NCI-H187 (cell line): ENCODE measurements around the gene RNF128.
"Not testable (repeated sequence)": the region's sequence is repeated elsewhere in the genome, so short reads cannot be mapped to it uniquely, and the experiment has no call there.

Experiments used
- DNase-seq, 2 experiments: peaks; one replicate each; lab custom pipeline; 2025; lab: John Stamatoyannopoulos, UW

Gene RNF128

GRCh38 chrX:106748377-106748776 is 21.9 kb downstream of the RNF128 start:
- no peak for DNase-seq

GRCh38 chrX:106751407-106751806 is 24.9 kb downstream of the RNF128 start:
- DNase-seq: no peak

DNA sequence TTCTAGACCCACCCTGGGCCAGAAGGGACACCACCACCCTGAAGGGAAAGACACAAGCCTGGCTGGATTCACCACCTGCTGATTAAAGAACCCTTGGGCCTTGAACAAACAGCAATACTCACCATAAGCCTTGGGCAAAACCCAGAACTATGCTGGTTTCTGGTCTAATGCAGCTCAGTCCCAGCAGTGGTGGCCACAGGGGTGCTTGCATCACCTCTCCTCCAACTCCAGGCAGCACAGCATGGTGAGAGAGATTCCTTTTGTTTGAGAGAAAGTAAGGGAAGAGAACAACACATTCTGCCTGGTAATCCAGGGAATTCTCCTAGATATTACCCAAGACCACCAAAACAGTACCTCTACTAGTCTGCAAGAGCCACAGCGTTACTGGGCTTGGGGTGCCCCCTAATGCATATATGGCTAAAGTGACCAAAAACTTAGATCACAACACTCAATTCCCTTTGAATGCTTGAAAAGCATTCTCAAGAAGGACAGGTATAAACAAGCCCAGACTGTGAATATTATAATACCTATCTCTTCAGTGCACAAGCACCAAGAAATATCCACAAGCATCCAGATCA is 25.7 kb downstream of the RNF128 start:
- DNase-seq: no peak

DNA sequence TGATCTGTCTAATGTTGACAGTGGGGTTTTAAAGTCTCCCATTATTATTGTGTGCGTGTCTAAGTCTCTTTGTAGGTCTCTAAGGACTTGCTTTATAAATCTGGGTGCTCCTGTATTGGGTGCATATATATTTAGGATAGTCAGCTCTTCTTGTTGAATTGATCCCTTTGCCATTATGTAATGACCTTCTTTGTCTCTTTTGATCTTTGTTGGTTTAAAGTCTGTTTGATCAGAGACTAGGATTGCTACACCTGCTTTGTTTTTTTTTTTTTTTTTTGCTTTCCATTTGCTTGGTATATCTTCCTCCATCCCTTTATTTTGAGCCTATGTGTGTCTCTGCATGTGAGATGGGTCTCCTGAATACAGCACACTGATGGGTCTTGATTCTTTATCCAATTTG is 42.8 kb downstream of the RNF128 start:
- not testable (repeated sequence) for DNase-seq

GRCh38 chrX:106774981-106775380 is 48.5 kb downstream of the RNF128 start:
- DNase-seq: no peak

DNA sequence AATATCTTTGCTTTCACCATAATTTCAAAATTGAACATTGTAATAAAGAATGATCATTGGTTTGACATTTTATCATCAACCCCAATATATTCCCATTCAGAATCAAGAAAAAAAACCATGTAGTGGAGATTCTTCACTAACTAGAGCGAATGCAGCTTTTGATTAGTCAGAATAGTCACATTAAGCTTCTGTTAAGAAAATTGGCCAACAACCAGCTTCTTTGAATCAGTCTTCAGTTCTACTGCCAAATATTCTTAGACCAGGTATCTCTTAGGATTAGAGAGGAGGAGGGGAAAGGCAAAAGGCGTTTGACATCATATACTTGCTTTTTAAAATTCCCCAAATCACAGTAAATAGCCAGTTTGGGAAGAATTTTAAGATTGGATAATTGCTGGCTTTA is 53.8 kb downstream of the RNF128 start:
- DNase-seq: no peak

DNA sequence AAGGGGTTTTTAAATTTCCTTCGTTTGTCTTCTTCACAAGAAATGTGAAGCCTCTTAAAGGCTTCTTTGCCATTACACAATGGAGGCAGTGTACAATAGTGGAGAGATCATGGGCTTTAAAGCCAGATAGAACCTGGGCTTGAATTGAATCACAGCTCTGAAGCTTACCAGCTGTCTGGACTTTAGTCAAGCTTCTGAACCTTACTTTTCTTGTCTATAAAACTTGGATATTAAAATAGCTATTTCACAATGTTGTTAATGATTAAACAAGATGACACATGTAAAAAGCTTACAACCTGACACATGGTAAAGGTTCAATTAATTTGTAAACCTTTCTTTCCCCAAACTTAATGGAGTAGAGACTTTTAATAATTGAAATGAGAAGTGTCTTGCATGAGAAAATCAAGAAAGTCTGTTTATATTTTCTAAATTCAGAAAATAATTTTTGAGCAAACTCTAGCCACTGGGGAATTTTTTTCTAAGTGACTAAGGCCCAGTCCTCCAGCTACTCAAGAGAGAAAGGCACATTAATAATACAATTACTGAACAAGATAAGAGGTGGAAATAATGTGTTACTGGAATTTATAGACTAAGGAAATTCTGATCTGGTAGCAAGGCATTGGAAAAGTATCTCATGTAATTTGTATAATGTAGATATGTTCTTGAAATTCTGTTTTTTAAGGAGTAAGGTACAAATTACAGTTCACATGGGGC is 54.3 kb downstream of the RNF128 start:
- DNase-seq: no peak

GRCh38 chrX:106783716-106784115 is 57.2 kb downstream of the RNF128 start:
- DNase-seq: no peak

- no peak for DNase-seq
These were observed 65.0 kb downstream of the RNF128 start for GRCh38 chrX:106791495-106791894.

- no peak for DNase-seq
These were observed 75.5 kb downstream of the RNF128 start for GRCh38 chrX:106802063-106802387.

DNA sequence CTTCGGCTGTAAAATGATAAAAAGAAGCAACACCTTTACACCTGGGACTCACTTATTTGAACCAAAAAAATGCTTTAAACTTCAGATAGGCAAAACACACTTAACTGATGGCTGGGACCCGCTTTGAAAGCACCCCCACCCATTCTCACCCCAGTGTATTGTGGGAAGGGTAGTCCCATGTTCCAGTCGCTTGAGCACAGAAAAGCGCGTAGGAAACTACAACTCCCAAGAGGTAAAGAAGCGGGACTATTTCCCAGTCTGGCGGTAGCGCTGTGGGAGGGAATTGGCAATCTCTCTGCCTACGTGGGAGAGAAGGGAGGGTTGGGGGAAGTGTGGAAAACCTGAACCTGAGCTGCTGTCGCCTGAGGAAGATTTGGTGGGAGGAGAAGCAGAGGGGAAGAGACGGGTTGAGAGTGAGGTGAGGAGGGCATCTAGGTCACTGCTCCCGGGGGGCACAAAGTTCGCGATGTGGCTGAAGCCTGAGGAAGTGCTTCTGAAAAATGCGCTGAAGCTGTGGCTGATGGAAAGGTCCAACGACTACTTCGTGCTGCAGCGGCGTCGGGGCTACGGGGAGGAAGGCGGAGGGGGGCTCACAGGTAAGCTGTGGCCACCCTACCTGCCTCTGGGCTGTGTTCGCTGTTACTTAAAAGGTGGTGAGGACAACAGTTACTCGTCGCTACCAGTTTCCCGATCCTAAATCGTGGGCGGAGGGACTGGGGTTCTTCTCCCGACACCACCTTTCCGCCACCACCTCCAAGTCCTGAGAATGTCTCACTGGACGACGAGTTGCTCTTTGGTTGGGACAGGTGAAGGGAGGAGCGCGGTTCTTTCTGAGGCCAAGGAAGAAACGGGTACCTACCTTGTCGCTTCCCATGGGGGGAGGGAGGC is 76.1 kb downstream of the RNF128 start, which contains the start of gene TBC1D8B:
Gene TBC1D8B, plus strand, starts transcription at position 286 of the 888 bp plus-strand sequence. Its CDS starts 181 bp downstream, at position 467.
- DNase-seq: peak; percentile 24 to 25

GRCh38 chrX:106811131-106811910 is 84.8 kb downstream of the RNF128 start:
- no peak for DNase-seq

DNA sequence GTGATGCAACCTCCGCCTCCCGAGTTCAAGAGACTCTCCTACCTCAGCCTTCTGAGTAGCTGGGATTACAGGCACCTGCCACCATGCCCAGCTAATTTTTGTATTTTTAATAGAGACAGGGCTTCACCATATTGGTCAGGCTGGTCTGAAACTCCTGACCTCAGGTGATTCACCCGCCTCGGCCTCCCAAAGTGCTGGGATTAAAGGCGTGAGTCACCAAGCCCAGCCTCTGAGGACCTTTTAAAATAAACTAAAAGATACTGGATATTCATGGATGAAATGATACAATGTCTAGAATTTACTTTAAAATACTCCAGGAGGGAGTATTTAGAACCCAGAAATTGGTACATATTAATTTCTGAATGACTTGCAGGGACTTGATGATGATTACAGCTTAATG is 86.4 kb downstream of the RNF128 start:
- DNase-seq: not testable (repeated sequence)

DNA sequence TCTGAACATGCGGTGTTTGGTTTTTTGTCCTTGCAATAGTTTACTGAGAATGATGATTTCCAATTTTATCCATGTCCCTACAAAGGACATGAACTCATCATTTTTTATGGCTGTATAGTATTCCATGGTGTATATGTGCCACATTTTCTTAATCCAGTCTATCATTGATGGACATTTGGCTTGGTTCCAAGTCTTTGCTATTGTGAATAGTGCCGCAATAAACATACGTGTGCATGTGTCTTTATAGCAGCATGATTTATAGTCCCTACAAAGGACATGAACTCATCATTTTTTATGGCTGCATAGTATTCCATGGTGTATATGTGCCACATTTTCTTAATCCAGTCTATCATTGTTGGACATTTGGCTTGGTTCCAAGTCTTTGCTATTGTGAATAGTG is 87.6 kb downstream of the RNF128 start:
- not testable (repeated sequence) for DNase-seq
